HG03095 (cell line): Measurements from ENCODE around the gene CELA3A.

Experiments
- ATAC-seq: cut with Tn5 transposase; IDR thresholded peaks from one replicate; pipeline ENCODE4 v1.9.1; 2021; ENCODE audit warnings: moderate library complexity; ENCODE audit not compliant: unreplicated experiment

The CELA3A gene

DNA sequence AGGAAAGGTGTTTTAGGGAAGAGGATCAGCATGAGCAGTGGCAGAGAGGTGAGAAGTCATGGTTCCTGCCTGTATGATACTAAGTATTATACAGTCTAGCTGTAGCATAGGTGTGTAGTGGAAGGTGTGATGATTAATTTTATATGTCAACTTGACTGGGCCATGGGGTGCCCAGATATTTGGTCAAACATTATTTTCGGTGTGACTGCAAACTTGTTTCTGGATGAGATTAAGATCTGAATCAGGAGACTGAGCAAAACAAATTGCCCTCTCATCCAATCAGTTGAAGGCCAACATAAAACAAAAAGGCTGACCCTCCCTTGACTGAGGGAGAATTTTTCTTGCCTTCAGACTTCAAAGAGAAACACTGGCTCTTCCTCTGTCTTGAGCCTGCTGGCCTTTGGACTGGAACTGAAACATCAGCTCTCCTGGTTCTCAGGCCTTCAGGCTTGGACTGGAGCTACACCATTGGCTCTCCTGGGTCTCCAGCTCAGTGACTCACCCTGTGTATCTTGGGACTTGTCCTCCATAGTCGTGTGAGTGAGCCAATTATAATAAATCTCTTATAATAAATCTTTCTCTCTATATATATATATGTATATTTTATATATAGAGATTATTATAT is 44.3 kb downstream of the CELA3A start:
- no peak for ATAC-seq

GRCh38 chr1:22048351-22049192 is 47.1 kb downstream of the CELA3A start:
- no peak for ATAC-seq

- no peak for ATAC-seq
Observed at GRCh38 chr1:22050330-22050729, 48.9 kb downstream of the CELA3A start.

GRCh38 chr1:22051607-22052114 is 50.2 kb downstream of the CELA3A start:
- ATAC-seq: no peak

GRCh38 chr1:22052115-22053016 is 50.9 kb downstream of the CELA3A start, which contains the start of gene CDC42:
Gene CDC42 (plus strand): TSS chr1:22052709. CDS start chr1:22078479, 25,770 bp downstream.
- peak; percentile 80 for ATAC-seq

DNA sequence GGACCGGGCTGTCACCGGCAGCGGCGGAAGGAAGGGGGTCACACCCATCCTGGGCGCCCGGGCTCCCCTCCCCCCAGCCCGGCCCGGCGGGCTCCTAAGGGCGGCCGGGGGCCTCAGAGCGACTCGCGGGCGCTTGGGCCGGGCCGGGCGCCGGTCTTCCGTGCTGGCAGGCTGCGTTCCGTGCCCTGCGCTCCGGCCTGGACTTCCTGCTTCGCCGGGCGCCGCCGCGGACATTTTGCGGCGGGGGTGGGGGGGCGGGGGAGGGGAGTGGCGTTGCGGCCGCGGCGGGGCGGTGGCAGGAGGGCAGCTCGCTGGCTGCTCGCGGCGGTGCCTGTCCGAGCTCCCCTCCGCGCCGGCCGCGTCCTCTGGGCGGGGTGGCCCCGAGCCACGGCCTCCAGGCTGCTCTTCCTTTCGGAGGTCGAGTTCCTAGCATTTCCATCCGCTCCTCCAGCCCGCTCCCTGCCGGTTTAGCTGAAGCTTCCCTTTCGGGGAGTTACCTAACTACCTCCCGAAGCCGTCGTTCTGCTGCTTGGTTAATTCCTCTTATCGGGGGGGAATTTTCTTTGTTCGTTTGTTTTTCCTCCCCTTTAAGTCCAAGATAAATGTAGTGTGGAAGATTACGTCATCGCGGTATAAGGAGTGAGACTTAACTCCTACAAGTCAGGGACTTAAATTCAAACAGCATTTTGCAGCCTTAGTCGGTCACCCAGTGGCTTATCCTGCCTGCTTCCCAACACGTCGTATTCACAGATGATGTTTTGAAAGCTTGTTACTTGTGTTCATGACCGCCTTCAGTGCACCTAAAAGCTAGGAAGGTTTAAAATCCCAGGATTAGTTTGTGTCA is 51.8 kb downstream of the CELA3A start:
- ATAC-seq: peak; percentile 23

DNA sequence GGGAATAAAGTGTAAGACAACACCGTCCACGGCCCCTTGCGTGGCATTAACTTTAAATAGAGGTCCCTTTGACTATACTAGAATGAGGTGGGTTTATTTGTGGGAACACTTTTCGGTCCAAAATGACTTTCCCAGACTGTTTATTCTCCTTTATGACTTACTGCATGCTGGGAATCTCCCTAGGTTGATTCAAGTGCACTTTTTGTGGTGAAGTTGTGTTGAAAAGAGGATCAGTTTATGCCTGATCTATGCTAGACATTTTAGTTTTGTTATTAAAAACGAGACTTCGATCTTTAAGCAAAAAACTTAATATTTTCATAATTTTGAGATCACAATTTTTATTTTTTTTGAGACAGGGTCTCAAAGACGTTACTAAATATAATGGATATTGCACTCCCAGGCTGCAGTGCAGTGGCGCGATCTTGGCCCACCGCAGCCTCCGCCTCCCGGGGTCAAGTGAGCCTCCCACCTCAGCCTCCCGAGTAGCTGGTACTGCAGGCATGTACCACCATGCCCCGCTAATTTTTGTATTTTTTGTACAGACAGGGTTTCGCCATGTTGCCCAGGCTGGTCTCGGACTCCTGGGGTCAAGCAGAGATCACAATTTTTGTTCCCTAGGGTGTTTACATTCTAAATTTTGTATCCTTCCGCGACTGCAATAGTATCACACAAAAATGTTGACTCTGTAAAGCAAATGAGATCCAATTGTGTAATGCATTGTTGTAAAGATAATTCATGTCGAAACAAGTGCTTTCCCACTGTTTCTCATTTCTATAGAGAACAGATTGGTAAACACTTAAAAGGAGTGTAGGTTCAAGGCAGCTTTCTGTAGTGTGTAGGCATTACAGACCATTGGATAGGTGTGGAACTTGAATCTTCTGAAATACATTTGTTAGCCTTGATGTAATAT is 52.7 kb downstream of the CELA3A start:
- no peak for ATAC-seq

DNA sequence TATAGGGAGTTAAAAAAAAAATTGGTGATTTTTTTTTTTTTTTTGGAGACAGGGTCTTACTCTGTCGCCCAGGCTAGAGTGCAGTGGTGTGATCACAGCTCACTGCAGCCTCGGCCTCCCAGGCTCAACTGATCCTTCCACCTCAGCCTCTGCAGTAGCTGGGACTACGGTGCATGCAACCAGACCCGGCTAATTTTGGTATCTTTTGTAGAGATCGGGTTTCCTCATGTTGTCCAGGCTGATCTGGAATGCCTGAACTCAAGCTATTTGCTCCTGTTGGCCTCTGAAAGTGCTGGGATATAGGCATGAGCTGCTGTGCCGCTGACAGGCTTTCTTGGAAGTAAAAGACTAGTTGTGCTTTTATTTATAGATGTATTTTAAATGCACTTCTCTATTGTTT is 54.0 kb downstream of the CELA3A start:
- ATAC-seq: no peak

DNA sequence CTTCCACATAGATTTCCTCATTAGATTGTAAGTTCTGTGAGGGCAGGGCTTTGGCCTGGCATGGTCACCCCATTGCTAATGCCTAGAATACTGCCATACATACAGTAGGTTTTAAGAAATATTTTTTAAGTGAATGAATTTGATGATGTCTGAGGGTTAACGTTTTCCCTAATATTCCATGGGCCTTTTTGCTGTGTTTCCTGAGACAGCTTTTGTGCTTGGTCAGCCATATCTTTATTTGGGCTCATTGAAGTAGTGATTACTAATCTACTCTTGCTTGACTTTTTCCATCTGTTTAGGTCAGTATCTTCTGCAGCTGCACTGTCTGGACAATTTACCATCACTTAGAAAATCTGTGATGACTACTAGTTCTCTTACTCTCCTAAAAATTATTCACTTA is 54.6 kb downstream of the CELA3A start:
- ATAC-seq: no peak

GRCh38 chr1:22056936-22057335 is 55.5 kb downstream of the CELA3A start:
- no peak for ATAC-seq

DNA sequence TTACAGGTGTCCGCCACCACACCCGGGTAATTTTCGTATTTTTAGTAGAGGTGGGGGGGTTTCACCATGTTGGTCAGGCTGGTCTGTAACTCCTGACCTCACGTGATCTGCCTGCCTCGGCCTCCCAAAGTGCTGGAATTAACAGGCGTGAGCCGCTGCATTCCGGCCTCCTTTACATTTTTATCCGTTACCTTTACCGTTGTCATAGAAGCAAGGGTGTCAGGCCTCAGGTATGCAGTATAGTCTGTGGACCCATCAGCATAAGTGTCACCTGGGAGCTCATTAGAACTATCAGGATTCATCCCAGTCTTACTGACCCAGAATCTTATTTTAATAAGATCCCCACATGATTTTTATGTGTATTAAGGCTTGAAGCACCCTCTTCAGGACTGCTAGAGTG is 56.4 kb downstream of the CELA3A start:
- ATAC-seq: no peak
